Astrocyte (in vitro differentiated cells and primary cell): ENCODE data around the gene MARK1. TPM values are rescaled to one million over a fixed set of nuclear protein-coding genes. Genes with fewer than 3 reads are reported as not detected.

Experiments
- DNase-seq: peaks from one replicate; pipeline ENCODE4 v3.0.0-alpha.2; 2010; ENCODE audit warnings: low read depth
- FAIRE-seq: peaks from 2 replicates; lab custom pipeline; 2011; peaks lifted over from hg19 to GRCh38; lab: Jason Lieb, UNC
- H2AFZ ChIP-seq: 2 replicates; pipeline ENCODE4 v1.6.0; 2012; ENCODE audit warnings: low read depth, low read length, inconsistent platforms
- H3K27ac ChIP-seq: 2 replicates; pipeline ENCODE4 v1.5.1; 2011; ENCODE audit warnings: low read depth, low read length, inconsistent platforms
- H3K27me3 ChIP-seq: 2 replicates; pipeline ENCODE4 v1.6.0; 2011; ENCODE audit warnings: low read length, inconsistent platforms; ENCODE audit not compliant: insufficient read depth
- H3K36me3 ChIP-seq: 2 replicates; pipeline ENCODE4 v1.5.1; 2011; ENCODE audit warnings: low read length, inconsistent platforms; ENCODE audit not compliant: insufficient read depth
- H3K4me1 ChIP-seq: 2 replicates; pipeline ENCODE4 v1.5.1; 2011; ENCODE audit warnings: low read length, inconsistent platforms; ENCODE audit not compliant: insufficient read depth
- H3K4me2 ChIP-seq: 2 replicates; pipeline ENCODE4 v1.6.0; 2012; ENCODE audit warnings: low read length, inconsistent platforms
- H3K4me3 ChIP-seq: 2 replicates; pipeline ENCODE4 v1.5.1; 2011; ENCODE audit warnings: low read depth, mild to moderate bottlenecking, low read length, inconsistent platforms; ENCODE audit not compliant: insufficient read depth
- H3K79me2 ChIP-seq: 2 replicates; pipeline ENCODE4 v1.6.0; 2012; ENCODE audit warnings: mild to moderate bottlenecking, low read length, inconsistent platforms; ENCODE audit not compliant: insufficient read depth
- H3K9ac ChIP-seq: 2 replicates; pipeline ENCODE4 v1.6.0; 2012; ENCODE audit warnings: mild to moderate bottlenecking, low read length, inconsistent platforms
- H3K9me3 ChIP-seq: 2 replicates; pipeline ENCODE4 v1.5.1; 2012; ENCODE audit warnings: low read depth, mild to moderate bottlenecking, low read length, inconsistent platforms; ENCODE audit not compliant: insufficient read depth
- H4K20me1 ChIP-seq: 2 replicates; pipeline ENCODE4 v1.6.0; 2012; ENCODE audit warnings: low read length, inconsistent platforms; ENCODE audit not compliant: insufficient read depth
- H3K27ac Mint-ChIP-seq: one replicate; pipeline ENCODE4 v1.8.0; 2021; ENCODE audit warnings: mild to moderate bottlenecking, mixed read lengths; ENCODE audit not compliant: unreplicated experiment
- H3K27me3 Mint-ChIP-seq: one replicate; pipeline ENCODE4 v1.8.0; 2021; ENCODE audit warnings: low read depth, mixed read lengths; ENCODE audit not compliant: unreplicated experiment
- H3K36me3 Mint-ChIP-seq: one replicate; pipeline ENCODE4 v1.8.0; 2021; ENCODE audit warnings: low read depth, mixed read lengths; ENCODE audit not compliant: unreplicated experiment
- H3K4me1 Mint-ChIP-seq: one replicate; pipeline ENCODE4 v1.8.0; 2021; ENCODE audit warnings: low read depth, mixed read lengths; ENCODE audit not compliant: unreplicated experiment
- H3K4me3 Mint-ChIP-seq: one replicate; pipeline ENCODE4 v1.8.0; 2021; ENCODE audit warnings: mild to moderate bottlenecking, moderate library complexity, mixed read lengths; ENCODE audit not compliant: unreplicated experiment
- H3K9me3 Mint-ChIP-seq: one replicate; pipeline ENCODE4 v1.8.0; 2021; ENCODE audit warnings: mild to moderate bottlenecking, mixed read lengths; ENCODE audit not compliant: unreplicated experiment
- EZH2 ChIP-seq: IDR thresholded peaks from 2 replicates; pipeline ENCODE4 v1.6.1; 2012; ENCODE audit warnings: mild to moderate bottlenecking, low read length, inconsistent platforms; ENCODE audit not compliant: insufficient read depth
- total RNA-seq: library from RNA; stranded (reverse); gene quantifications from 2 replicates; pipeline ENCODE4 v1.2.1, GENCODE V29; 2021
- TF ChIP-seq, protein P1 (sequence below): IDR thresholded peaks from 2 replicates; pipeline ENCODE4 v1.5.1; 2011; ENCODE audit warnings: low read depth, mild to moderate bottlenecking, inconsistent platforms, low read length, moderate library complexity; ENCODE audit not compliant: insufficient read depth

Gene MARK1
- total RNA-seq, 1 donor from 2014 or later, result 10.8 TPM

DNA sequence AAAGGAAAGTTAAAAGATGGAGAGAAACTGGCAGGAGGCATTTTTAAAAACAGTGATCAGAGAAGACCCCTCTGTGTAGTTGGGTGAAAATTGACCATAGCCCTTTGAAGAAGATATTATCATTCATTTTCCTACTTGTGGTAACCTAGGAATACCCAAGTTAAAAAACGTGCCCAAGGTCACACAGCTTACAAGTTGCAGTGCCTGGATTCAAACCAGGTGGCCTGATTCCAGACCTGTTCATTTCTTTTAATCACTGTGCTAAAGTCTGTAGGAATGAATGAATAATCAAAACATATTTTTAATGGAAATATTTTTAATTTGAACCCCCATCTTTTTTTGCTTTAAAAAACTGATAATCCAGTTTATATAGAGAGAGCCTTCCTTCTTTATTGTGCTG is 35.6 kb downstream of the MARK1 start:
- no peaks in the 10 kb centered on the region for H3K36me3 Mint-ChIP-seq
- no peaks in the 10 kb centered on the region for H3K27me3 Mint-ChIP-seq
- H3K4me1 Mint-ChIP-seq, result peaks cover 10% of the 10 kb centered on the region
- H3K4me3 Mint-ChIP-seq, result no peak overlapping the region
- H3K9me3 Mint-ChIP-seq, result no peaks in the 10 kb centered on the region
- no peak overlapping the region for H3K27ac Mint-ChIP-seq
- no peaks in the 10 kb centered on the region for H3K4me1 ChIP-seq
- DNase-seq, result no peak
- TF ChIP-seq, protein P1, sequence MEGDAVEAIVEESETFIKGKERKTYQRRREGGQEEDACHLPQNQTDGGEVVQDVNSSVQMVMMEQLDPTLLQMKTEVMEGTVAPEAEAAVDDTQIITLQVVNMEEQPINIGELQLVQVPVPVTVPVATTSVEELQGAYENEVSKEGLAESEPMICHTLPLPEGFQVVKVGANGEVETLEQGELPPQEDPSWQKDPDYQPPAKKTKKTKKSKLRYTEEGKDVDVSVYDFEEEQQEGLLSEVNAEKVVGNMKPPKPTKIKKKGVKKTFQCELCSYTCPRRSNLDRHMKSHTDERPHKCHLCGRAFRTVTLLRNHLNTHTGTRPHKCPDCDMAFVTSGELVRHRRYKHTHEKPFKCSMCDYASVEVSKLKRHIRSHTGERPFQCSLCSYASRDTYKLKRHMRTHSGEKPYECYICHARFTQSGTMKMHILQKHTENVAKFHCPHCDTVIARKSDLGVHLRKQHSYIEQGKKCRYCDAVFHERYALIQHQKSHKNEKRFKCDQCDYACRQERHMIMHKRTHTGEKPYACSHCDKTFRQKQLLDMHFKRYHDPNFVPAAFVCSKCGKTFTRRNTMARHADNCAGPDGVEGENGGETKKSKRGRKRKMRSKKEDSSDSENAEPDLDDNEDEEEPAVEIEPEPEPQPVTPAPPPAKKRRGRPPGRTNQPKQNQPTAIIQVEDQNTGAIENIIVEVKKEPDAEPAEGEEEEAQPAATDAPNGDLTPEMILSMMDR, result no peak
- TF ChIP-seq EZH2, result no peak
- FAIRE-seq, result no peak
- no peak overlapping the region for H3K9ac ChIP-seq
- no peak overlapping the region for H3K4me2 ChIP-seq
- no peak overlapping the region for H3K4me3 ChIP-seq
- no peaks in the 10 kb centered on the region for H3K9me3 ChIP-seq
- no peaks in the 10 kb centered on the region for H3K79me2 ChIP-seq
- no peak overlapping the region for H2AFZ ChIP-seq
- no peak overlapping the region for H3K27ac ChIP-seq
- no peaks in the 10 kb centered on the region for H3K27me3 ChIP-seq
- H3K36me3 ChIP-seq, result no peaks in the 10 kb centered on the region
- no peaks in the 10 kb centered on the region for H4K20me1 ChIP-seq

DNA sequence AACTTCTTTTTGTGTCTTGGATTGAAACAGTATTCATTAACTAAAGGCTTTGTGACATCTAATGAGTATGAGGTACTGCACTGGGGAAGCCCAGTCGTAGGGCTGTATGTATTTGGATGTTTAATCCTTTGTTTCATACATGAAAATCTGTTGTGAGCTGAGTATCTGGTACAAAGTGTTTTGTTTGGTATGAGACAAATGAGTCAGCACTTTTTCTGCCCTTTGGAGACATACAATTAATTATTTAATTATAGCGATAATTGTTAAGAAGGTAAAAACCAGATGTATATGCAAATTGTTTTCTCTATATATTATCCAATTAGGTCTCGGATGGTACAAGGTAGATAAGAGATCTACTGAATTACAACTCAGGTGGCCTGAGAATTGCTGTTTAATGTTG is 36.3 kb downstream of the MARK1 start:
- H3K4me1 Mint-ChIP-seq, result peaks cover 10% of the 10 kb centered on the region

DNA sequence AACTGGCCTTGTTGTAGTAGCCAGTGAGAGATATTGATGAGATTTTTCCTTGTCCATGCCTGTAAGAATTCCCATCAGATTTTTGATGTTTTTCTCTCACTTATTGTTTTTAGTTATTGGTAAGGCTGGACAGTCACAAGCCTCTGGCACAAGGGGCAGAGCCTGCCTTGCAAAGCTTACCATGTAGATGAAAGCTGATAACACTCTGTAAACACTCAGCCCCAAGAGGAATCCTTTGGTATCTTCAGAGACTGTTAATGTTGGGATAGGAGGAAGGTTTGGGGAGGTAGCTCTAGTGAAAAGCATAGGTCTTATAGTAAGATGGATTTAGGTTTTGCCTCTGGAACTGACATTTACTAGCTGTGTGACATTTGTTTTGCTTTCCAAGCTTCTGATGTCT is 37.7 kb downstream of the MARK1 start:
- Histone ChIP-seq H3K36me3 (no peaks in the 10 kb centered on the region), H3K4me3 (no peak overlapping the region), H4K20me1 (no peaks in the 10 kb centered on the region), H3K27me3 (no peaks in the 10 kb centered on the region), H3K9ac (no peak overlapping the region), H3K9me3 (no peaks in the 10 kb centered on the region), H3K27ac (no peak overlapping the region), H3K4me2 (no peak overlapping the region), H2AFZ (no peak overlapping the region), H3K79me2 (no peaks in the 10 kb centered on the region), H3K4me1 (no peaks in the 10 kb centered on the region)
- FAIRE-seq (no peak), DNase-seq (no peak)
- H3K27me3 Mint-ChIP-seq, result no peaks in the 10 kb centered on the region
- no peak overlapping the region for H3K27ac Mint-ChIP-seq
- no peaks in the 10 kb centered on the region for H3K36me3 Mint-ChIP-seq
- TF ChIP-seq EZH2, result no peak
- TF ChIP-seq, protein P1, result no peak
- H3K9me3 Mint-ChIP-seq, result no peaks in the 10 kb centered on the region
- no peak overlapping the region for H3K4me3 Mint-ChIP-seq
- H3K4me1 Mint-ChIP-seq, result peaks cover 10% of the 10 kb centered on the region

More for the DNA sequence above, 36.3 kb downstream of the MARK1 start:
- DNase-seq, result no peak
- no peak for FAIRE-seq
- no peak overlapping the region for H3K4me3 Mint-ChIP-seq
- Histone ChIP-seq H3K4me1 (no peaks in the 10 kb centered on the region), H3K27me3 (no peaks in the 10 kb centered on the region), H3K79me2 (no peaks in the 10 kb centered on the region), H3K4me2 (no peak overlapping the region), H3K9me3 (no peaks in the 10 kb centered on the region), H4K20me1 (no peaks in the 10 kb centered on the region), H2AFZ (no peak overlapping the region), H3K27ac (no peak overlapping the region), H3K4me3 (no peak overlapping the region), H3K36me3 (no peaks in the 10 kb centered on the region), H3K9ac (no peak overlapping the region)
- no peaks in the 10 kb centered on the region for H3K36me3 Mint-ChIP-seq
- H3K27ac Mint-ChIP-seq, result no peak overlapping the region
- no peak for TF ChIP-seq EZH2
- TF ChIP-seq, protein P1, result no peak
- no peaks in the 10 kb centered on the region for H3K9me3 Mint-ChIP-seq
- H3K27me3 Mint-ChIP-seq, result no peaks in the 10 kb centered on the region
